Right ventricle myocardium inferior (tissue), 1 donor: ENCODE data around the gene MCCC1. TPM values are rescaled to one million over a fixed set of nuclear protein-coding genes. Genes with fewer than 3 reads are reported as not detected.
"Not testable (repeated sequence)": the region's sequence is repeated elsewhere in the genome, so short reads cannot be mapped to it uniquely, and the experiment has no call there.

Experiments
- ATAC-seq: fragments of 200-7000 bp; cut with Tn5 transposase; one replicate; pipeline ENCODE4 v1.9.1; 2020; ENCODE audit warnings: mild to moderate bottlenecking, moderate library complexity
- DNase-seq: peaks from one replicate; pipeline ENCODE4 v3.0.0; 2021; ENCODE audit errors: missing footprints
- intact Hi-C: fragments of 100-400 bp; cut with DNase I; formaldehyde crosslinking; loops from one replicate; pipeline ENCODE4 v1.11.0; 2022
- total RNA-seq: library from RNA; stranded (reverse); fragmentation: NEBNext Ultra II Directional; extraction: Animal tissue kit (Norgen Biotek cat#: 25700); gene quantifications from one replicate; pipeline ENCODE4 v1.2.1, GENCODE V29; 2021
- donor health status: DM: no; HTN: yes; CAD: no; lungs with severe emphysema.

The MCCC1 gene
- total RNA-seq, 1 donor from 2014 or later = 50.6 TPM

- intact Hi-C loops = no loop called here
- DNase-seq (no peak), ATAC-seq (no peak)
These were observed 90.5 kb downstream of the MCCC1 start for GRCh38 chr3:183008800-183009199.

- intact Hi-C loops = no loop called here
- no peak for DNase-seq
- no peak for ATAC-seq
These were observed 91.0 kb downstream of the MCCC1 start for GRCh38 chr3:183008303-183008702.

- intact Hi-C loops = no loop called here
- DNase-seq (no peak), ATAC-seq (no peak)
These were observed 92.8 kb downstream of the MCCC1 start for GRCh38 chr3:183006396-183007002.

- DNase-seq = no peak
- no peak for ATAC-seq
- intact Hi-C loops = no loop called here
These were observed 99.5 kb downstream of the MCCC1 start for GRCh38 chr3:182999767-183000166.

GRCh38 chr3:182993486-182994201, 105.7 kb downstream of the MCCC1 start:
- DNase-seq, intact Hi-C loops: not testable (repeated sequence)

GRCh38 chr3:182989566-182989965, 109.7 kb downstream of the MCCC1 start:
- no peak for ATAC-seq

More at GRCh38 chr3:182993486-182994201, 105.7 kb downstream of the MCCC1 start:
- ATAC-seq = not testable (repeated sequence)

GRCh38 chr3:182986021-182986420, 113.3 kb downstream of the MCCC1 start:
- ATAC-seq (no peak), DNase-seq (no peak)
- intact Hi-C loops = no loop called here

More at GRCh38 chr3:182989566-182989965, 109.7 kb downstream of the MCCC1 start:
- intact Hi-C loops = no loop called here
- DNase-seq = no peak

- intact Hi-C loops = no loop called here
- ATAC-seq (no peak), DNase-seq (no peak)
These were observed 115.4 kb downstream of the MCCC1 start for GRCh38 chr3:182983876-182984275.

GRCh38 chr3:182981038-182981380, 118.3 kb downstream of the MCCC1 start:
- intact Hi-C loops = loop anchor here (2.0 kb wide), 1 partner anchor 118 kb away; the partner anchor contains the start of gene MCCC1
- ATAC-seq (no peak), DNase-seq (peak; percentile 54)

- DNase-seq (peak; percentile 96), ATAC-seq (peak; percentile 97)
- intact Hi-C loops = loop anchor here (2.0 kb wide), 1 partner anchor 118 kb away; the partner anchor contains the start of gene MCCC1
These were observed 118.9 kb downstream of the MCCC1 start, which contains the start of gene DCUN1D1 for GRCh38 chr3:182980204-182981037. DCUN1D1 (minus strand) TSS chr3:182980538; CDS start chr3:182980489, 49 bp downstream.

GRCh38 chr3:182979674-182980191, 119.6 kb downstream of the MCCC1 start:
- peak; percentile 23 for ATAC-seq
- intact Hi-C loops = loop anchor here (2.0 to 10.0 kb wide), 2 partner anchors 119 to 185 kb away; partner anchors contain the start of genes ATP11B and MCCC1
- DNase-seq = peak; percentile 66

GRCh38 chr3:182979103-182979673, 120.1 kb downstream of the MCCC1 start:
- intact Hi-C loops = loop anchor here (10.0 kb wide), 1 partner anchor 184 kb away; the partner anchor contains the start of gene ATP11B
- ATAC-seq (no peak), DNase-seq (no peak)

GRCh38 chr3:182978387-182978786, 120.9 kb downstream of the MCCC1 start:
- DNase-seq = no peak
- intact Hi-C loops = loop anchor here (10.0 kb wide), 1 partner anchor 184 kb away; the partner anchor contains the start of gene ATP11B
- no peak for ATAC-seq

- no peak for DNase-seq
- ATAC-seq = no peak
- intact Hi-C loops = loop anchor here (10.0 kb wide), 1 partner anchor 178 kb away; the partner anchor contains the start of gene ATP11B
These were observed 126.2 kb downstream of the MCCC1 start for GRCh38 chr3:182973047-182973446.

- DNase-seq (no peak), ATAC-seq (no peak)
- intact Hi-C loops = loop anchor here (10.0 kb wide), 1 partner anchor 178 kb away; the partner anchor contains the start of gene ATP11B
These were observed 126.9 kb downstream of the MCCC1 start for GRCh38 chr3:182972387-182972786.

GRCh38 chr3:182971637-182972036, 127.7 kb downstream of the MCCC1 start:
- ATAC-seq (no peak), DNase-seq (no peak)
- intact Hi-C loops = loop anchor here (10.0 kb wide), 1 partner anchor 177 kb away; the partner anchor contains the start of gene ATP11B

GRCh38 chr3:182970811-182971418, 128.4 kb downstream of the MCCC1 start:
- intact Hi-C loops = loop anchor here (10.0 kb wide), 1 partner anchor 176 kb away; the partner anchor contains the start of gene ATP11B
- ATAC-seq = no peak
- no peak for DNase-seq

- intact Hi-C loops = loop anchor here (10.0 kb wide), 1 partner anchor 175 kb away; the partner anchor contains the start of gene ATP11B
- DNase-seq = no peak
- no peak for ATAC-seq
These were observed 129.4 kb downstream of the MCCC1 start for GRCh38 chr3:182969853-182970252.
